ENCODE results near the gene SH3RF3.

Gene SH3RF3

GRCh38 chr2:109352056-109352897 lies 223.3 kb downstream of the SH3RF3 start:
- TF ChIP-seq ESRRG (CRISPR knock-in tag; IDR thresholded peaks at IDR 0.05) (no peak), GLIS3 (CRISPR knock-in tag; IDR thresholded peaks at IDR 0.05) (no peak), ISL1 (CRISPR knock-in tag; IDR thresholded peaks at IDR 0.05) (no peak), TOX (CRISPR knock-in tag; IDR thresholded peaks at IDR 0.05; ENCODE audit: borderline replicate concordance) (no peak), ARNTL (CRISPR knock-in tag; IDR thresholded peaks at IDR 0.05; ENCODE audit: borderline replicate concordance, low read depth) (no peak)
- TF ChIP-seq, protein P1, sequence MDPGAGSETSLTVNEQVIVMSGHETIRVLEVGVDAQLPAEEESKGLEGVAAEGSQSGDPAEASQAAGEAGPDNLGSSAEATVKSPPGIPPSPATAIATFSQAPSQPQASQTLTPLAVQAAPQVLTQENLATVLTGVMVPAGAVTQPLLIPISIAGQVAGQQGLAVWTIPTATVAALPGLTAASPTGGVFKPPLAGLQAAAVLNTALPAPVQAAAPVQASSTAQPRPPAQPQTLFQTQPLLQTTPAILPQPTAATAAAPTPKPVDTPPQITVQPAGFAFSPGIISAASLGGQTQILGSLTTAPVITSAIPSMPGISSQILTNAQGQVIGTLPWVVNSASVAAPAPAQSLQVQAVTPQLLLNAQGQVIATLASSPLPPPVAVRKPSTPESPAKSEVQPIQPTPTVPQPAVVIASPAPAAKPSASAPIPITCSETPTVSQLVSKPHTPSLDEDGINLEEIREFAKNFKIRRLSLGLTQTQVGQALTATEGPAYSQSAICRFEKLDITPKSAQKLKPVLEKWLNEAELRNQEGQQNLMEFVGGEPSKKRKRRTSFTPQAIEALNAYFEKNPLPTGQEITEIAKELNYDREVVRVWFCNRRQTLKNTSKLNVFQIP (CRISPR knock-in tag; IDR thresholded peaks at IDR 0.05; ENCODE audit: borderline replicate concordance, low read depth), result no peak
- ATAC-seq, result no peak

- TF ChIP-seq ESRRG (CRISPR knock-in tag; IDR thresholded peaks at IDR 0.05), result no peak
- TF ChIP-seq ZNF565 (CRISPR knock-in tag; conservative IDR thresholded peaks at IDR 0.05; ENCODE audit: low read depth), result no peak
- no peak for TF ChIP-seq PPARA (CRISPR knock-in tag; IDR thresholded peaks at IDR 0.05; ENCODE audit: borderline replicate concordance)
- TF ChIP-seq ZFP3 (CRISPR knock-in tag; IDR thresholded peaks at IDR 0.05), result no peak
- TF ChIP-seq ZNF70 (CRISPR knock-in tag; IDR thresholded peaks at IDR 0.05), result no peak
- no peak for TF ChIP-seq ZC3H10 (CRISPR knock-in tag; IDR thresholded peaks at IDR 0.05)
- TF ChIP-seq SNAI2 (CRISPR knock-in tag; IDR thresholded peaks at IDR 0.05), result no peak
- TF ChIP-seq, protein P1 (CRISPR knock-in tag; IDR thresholded peaks at IDR 0.05; ENCODE audit: borderline replicate concordance, low read depth), result no peak
- no peak for TF ChIP-seq ZNF8 (CRISPR knock-in tag; IDR thresholded peaks at IDR 0.05)
- TF ChIP-seq, protein P2, sequence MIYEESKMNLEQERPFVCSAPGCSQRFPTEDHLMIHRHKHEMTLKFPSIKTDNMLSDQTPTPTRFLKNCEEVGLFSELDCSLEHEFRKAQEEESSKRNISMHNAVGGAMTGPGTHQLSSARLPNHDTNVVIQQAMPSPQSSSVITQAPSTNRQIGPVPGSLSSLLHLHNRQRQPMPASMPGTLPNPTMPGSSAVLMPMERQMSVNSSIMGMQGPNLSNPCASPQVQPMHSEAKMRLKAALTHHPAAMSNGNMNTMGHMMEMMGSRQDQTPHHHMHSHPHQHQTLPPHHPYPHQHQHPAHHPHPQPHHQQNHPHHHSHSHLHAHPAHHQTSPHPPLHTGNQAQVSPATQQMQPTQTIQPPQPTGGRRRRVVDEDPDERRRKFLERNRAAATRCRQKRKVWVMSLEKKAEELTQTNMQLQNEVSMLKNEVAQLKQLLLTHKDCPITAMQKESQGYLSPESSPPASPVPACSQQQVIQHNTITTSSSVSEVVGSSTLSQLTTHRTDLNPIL (CRISPR knock-in tag; IDR thresholded peaks at IDR 0.05; ENCODE audit: low read depth), result no peak
- TF ChIP-seq BACH2 (CRISPR knock-in tag; IDR thresholded peaks at IDR 0.05; ENCODE audit: borderline replicate concordance), result no peak
- TF ChIP-seq, protein P3, sequence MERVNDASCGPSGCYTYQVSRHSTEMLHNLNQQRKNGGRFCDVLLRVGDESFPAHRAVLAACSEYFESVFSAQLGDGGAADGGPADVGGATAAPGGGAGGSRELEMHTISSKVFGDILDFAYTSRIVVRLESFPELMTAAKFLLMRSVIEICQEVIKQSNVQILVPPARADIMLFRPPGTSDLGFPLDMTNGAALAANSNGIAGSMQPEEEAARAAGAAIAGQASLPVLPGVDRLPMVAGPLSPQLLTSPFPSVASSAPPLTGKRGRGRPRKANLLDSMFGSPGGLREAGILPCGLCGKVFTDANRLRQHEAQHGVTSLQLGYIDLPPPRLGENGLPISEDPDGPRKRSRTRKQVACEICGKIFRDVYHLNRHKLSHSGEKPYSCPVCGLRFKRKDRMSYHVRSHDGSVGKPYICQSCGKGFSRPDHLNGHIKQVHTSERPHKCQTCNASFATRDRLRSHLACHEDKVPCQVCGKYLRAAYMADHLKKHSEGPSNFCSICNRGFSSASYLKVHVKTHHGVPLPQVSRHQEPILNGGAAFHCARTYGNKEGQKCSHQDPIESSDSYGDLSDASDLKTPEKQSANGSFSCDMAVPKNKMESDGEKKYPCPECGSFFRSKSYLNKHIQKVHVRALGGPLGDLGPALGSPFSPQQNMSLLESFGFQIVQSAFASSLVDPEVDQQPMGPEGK (CRISPR knock-in tag; IDR thresholded peaks at IDR 0.05; ENCODE audit: borderline replicate concordance), result no peak
- no peak for TF ChIP-seq CSRNP3 (CRISPR knock-in tag; IDR thresholded peaks at IDR 0.05)
- TF ChIP-seq ISL1 (CRISPR knock-in tag; IDR thresholded peaks at IDR 0.05), result no peak
- no peak for TF ChIP-seq ZFP30 (CRISPR knock-in tag; IDR thresholded peaks at IDR 0.05)
- TF ChIP-seq TSHZ2 (CRISPR knock-in tag; IDR thresholded peaks at IDR 0.05), result no peak
- TF ChIP-seq CSDC2 (CRISPR knock-in tag; IDR thresholded peaks at IDR 0.05), result no peak
- TF ChIP-seq TOX (CRISPR knock-in tag; IDR thresholded peaks at IDR 0.05; ENCODE audit: borderline replicate concordance), result no peak
- ATAC-seq, result no peak
Observed at GRCh38 chr2:109352898-109353689, 224.1 kb downstream of the SH3RF3 start.

All from SK-N-SH treated with all-trans-retinoic acid at 6 μM for 48 hours (cell line).